ENCODE data around the gene CDH1.
A peak's percentile ranks its signal among the peaks of the same experiment; 100 is the strongest.
"Not testable (repeated sequence)": the region's sequence is repeated elsewhere in the genome, so short reads cannot be mapped to it uniquely, and the experiment has no call there.

CDH1 gene

DNA sequence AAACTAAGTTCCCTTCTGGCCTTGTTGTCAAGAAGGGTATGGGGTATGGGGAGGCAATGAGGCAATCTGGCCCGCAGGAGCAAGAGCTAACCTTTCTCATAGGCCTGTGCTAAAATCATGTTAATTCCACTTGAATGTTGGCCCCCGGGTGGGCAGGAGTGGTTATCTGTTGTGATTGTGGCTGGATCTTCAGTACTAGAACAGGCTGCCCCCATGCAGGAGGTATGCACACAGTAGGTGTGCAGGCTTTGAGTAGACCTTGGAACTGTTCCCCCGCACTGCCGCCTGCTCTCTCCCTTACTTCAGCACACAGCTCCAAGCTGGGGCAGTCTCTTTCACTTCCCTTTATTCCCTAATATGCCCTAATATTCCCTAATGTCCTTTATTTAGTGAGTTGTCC lies 53.9 kb downstream of the CDH1 start:
- no peak for DNase-seq (ENCODE audit: low read depth)

- DNase-seq (ENCODE audit: low read depth), result no peak
Observed at GRCh38 chr16:68792465-68793324, 55.6 kb downstream of the CDH1 start.

DNA sequence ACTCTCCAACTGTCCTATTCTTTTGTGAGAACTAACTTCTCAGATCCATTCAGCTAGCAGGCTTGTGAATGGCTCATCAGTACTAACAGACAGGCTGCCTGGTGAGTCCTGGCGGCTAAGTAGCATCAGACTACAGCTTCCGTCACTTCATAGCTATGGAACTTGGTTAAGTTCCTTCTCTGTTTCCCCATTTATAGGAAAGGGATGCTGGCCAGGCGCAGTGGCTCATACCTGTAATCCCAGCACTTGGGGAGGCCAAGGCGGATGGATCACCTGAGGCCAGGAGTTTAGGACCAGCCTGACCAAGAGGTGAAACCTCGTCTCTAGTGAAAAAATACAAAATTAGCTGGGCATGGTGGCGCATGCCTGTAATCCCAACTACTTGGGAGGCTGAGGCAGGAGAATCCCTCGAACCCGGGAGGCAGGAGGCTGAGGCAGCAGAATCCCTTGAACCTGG lies 56.3 kb downstream of the CDH1 start:
- DNase-seq (ENCODE audit: low read depth), result no peak

GRCh38 chr16:68798398-68798797 lies 61.3 kb downstream of the CDH1 start:
- no peak for DNase-seq (ENCODE audit: low read depth)

DNA sequence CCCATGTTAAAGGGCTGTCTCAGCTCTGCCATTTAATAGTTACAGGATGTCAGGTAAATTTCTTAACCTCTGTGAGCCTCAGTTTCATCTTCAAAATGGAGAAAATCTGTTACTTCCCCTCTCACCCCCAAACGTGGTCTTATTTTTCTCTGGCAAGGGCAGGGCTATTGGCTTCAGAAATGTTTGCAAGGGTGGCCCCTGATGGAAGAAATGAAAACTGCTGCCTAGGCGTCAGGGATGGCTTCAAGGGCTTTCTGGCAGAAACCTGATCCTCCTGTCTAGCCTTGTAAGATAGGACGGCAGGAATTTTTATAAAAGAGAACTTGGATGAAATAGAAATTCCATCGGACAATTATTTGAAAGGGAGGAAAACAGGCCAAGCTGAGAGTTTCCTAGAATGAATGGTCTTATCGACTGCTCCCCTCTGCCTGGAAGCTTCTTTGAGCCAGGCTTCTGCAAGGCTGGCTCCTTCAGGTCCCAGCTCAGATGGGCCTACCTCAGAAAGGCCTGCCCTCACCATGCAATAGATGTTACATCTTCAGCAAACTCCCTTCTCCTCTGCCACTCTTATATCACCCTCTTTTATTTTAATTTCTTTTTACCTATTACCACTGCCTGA lies 63.3 kb downstream of the CDH1 start:
- DNase-seq (ENCODE audit: low read depth), result peak; percentile 70

- DNase-seq (ENCODE audit: low read depth), result peak; percentile 79
Observed at GRCh38 chr16:68802190-68802589, 65.1 kb downstream of the CDH1 start.

DNA sequence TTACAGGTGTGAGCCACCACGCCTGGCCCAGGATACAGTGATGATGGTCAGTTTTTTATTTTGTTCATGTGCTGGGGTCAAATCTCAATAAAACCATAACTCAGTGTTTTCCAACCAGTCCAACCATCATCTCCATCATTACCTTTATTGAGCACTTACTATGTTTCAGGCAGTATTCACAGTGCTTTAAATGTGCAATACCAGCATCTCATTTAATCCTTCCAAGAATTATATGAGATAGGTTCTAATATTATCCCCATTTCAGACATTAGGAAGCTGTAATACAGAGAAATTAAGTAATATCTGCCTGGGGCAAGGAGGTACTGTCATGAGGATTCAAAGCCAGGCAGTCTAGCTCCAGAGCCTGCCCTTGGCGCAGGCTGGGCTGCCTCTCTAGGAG lies 69.3 kb downstream of the CDH1 start:
- DNase-seq (ENCODE audit: low read depth), result no peak

DNA sequence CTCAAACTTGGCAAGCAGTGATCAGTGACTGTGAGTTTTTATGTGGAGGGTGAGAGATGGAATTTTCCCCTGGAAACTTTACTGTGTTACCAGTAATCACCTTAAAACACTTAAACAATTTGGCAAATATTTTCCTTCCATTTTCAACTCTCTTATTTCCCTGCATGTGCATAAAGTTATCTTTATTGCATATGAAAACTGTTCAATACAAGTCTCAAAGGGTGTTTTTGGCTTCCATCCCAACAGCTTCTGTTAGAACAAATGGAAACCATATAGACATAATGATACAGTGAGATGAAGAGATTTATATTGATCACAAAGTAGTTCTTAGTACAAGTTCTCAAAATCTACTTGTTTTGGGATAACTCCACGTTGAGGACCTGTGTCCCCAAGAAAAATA lies 69.9 kb downstream of the CDH1 start:
- no peak for DNase-seq (ENCODE audit: low read depth)

DNA sequence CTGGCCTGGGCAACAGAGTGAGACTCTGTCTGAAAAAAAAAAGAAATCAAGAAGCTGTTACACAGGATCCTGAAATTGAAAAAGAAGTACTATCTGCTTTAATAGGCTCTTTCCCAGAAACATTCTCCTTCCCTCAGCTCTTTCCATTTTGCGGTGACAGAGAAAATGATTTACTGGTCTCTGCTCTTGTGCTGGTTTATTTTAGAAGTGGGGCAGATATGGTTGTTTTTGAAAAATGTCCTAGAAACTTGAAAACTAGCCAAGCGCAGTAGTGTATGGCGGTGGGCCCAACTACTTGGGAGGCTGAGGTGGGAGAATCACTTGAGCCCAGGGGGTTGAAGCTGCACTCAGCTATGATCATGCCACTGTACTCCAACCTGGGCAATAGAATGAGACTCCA lies 77.4 kb downstream of the CDH1 start:
- no peak for DNase-seq (ENCODE audit: low read depth)

GRCh38 chr16:68823401-68824135 lies 86.5 kb downstream of the CDH1 start:
- DNase-seq (ENCODE audit: low read depth), result no peak

DNA sequence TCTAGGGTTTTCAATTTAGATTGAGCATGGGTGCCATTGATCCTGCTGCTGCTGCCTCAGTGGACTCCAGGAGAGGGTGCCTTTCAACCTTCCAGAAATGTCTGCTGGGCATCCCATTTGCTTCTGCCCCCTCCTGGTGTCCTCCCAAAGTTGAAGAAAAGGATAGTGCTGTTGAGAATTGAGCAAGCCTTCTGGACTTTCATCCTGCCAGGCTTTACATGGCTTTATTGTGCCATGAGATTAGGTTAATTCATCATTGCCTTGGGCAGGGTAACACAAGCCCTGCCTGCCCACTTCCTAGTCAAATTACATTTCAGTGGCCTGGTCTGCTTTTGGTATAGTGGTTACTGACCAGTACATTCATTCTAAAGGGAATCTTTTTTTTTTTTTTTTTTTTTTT lies 88.3 kb downstream of the CDH1 start:
- DNase-seq (ENCODE audit: low read depth), result no peak

- DNase-seq (ENCODE audit: low read depth), result no peak
Observed at GRCh38 chr16:68826652-68827051, 89.6 kb downstream of the CDH1 start.

- no peak for DNase-seq (ENCODE audit: low read depth)
Observed at GRCh38 chr16:68833251-68833650, 96.2 kb downstream of the CDH1 start.

GRCh38 chr16:68834550-68834949 lies 97.5 kb downstream of the CDH1 start:
- DNase-seq (ENCODE audit: low read depth), result no peak

DNA sequence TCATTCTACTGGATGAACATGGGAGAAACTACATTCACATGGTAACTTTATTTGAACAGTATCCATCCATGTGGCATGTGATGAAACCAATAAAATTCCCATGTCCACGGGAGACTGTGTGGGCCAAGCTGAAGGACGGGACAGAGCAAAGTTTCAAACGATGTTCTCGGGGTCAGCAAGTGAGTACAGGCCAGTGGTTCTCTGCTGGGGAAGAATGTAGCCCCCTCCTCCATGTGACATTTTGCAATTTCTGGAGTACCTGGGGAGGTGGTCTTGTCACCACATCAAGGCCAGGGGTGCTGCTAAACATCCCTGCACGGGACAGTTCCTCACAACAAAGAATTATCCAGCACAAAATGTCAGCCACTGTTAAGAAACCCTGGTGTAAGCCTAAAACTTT lies 98.9 kb downstream of the CDH1 start:
- DNase-seq (ENCODE audit: low read depth), result no peak

GRCh38 chr16:68839831-68840230 lies 102.7 kb downstream of the CDH1 start:
- no peak for DNase-seq (ENCODE audit: low read depth)

DNA sequence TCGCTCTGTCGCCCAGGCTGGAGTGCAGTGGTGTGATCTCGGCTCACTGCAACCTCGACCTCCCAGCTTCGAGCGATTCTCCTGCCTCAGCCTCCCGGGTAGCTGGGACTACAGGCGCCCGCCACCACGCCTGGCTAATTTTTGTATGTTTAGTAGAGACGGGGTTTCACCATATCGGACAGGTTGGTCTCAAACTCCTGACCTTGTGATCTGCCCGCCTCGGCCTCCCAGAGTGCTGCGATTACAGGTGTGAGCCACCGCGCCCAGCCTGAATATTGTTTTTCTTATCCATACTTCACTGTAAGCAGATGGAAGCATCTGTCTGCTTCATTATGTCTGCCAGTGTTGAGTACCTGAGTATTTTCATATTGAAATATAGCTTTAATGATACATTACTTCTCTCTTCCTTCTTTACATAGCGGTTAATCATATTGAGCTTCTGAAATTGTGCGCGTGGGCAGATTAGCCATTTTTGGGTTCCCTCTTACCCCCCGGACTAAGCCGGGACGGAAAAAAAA lies 105.9 kb downstream of the CDH1 start:
- DNase-seq (ENCODE audit: low read depth), result not testable (repeated sequence)

DNA sequence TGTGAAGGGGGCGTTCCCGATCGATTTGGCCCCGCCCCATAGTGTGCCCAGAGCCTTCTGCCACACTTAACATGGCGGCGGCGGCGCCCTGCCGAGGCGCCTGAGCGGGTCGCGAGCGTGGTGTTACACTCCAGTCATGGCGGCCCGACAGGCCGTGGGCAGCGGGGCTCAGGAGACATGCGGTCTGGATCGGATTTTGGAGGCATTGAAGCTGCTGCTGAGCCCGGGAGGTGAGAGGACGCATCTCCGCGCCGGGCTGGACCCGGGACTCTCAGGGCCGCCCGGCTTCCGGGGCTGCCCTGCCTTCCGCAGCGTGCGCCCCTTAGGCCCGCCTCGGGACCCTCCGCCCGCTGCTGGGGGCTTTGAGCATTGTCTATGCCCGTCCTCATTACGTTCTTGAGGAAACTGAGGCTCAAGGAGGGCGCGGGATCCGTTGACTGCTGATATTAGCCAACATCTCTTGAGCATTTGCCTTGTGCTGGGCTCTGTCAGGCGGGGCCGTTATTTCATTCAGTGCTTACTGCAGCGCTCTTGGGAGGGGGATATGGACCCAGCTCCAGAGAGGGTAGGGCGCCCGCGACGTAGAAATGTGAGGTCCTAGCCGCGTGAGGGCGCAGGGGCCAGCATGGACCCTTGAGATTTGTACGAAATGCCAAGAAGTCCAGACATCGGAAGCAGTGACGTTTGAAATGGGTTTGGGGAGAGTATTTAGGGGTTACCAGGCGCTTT lies 106.6 kb downstream of the CDH1 start, which contains the start of gene TANGO6:
Gene TANGO6, plus strand, starts transcription at position 50 of the 729 bp plus-strand sequence. Its CDS starts 87 bp downstream, at position 137.
- peak; percentile 70 for DNase-seq (ENCODE audit: low read depth)

- no peak for DNase-seq (ENCODE audit: low read depth)
Observed at GRCh38 chr16:68844211-68844564, 107.1 kb downstream of the CDH1 start.

DNA sequence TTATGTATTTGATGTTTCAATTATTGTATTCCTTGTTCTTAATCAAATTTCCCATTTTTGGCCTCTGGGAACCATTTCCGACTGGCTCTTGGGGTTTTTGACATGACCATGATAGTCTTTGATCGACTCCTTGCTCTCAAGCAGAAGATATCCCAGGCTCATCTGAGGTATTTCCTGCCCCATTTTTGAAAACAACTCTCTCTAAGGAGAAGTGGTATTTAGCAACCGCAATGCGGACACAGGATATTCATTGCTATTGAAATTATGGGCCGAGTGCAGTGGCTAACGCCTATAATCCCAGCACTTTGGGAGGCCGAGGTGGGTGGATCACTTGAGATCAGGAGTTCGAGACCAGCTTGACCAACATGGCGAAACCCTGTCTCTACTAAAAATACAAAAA lies 111.7 kb downstream of the CDH1 start:
- DNase-seq (ENCODE audit: low read depth), result no peak

- no peak for DNase-seq (ENCODE audit: low read depth)
Observed at GRCh38 chr16:68850481-68850880, 113.4 kb downstream of the CDH1 start.

- no peak for DNase-seq (ENCODE audit: low read depth)
Observed at GRCh38 chr16:68851601-68852000, 114.5 kb downstream of the CDH1 start.

Data from stromal cell of bone marrow (primary cell).